ENCODE data around the gene CAMK1. TPM values are rescaled to one million over a fixed set of nuclear protein-coding genes. Genes with fewer than 3 reads are reported as not detected.

The CAMK1 gene
- total and polyA plus RNA-seq, 2 donors from 2014 or later: 31.2 to 52.7 TPM

GRCh38 chr3:9797196-9797945, 27.6 kb upstream of the CAMK1 start:
- Histone ChIP-seq H3K4me3 (ENCODE audit: low read length in 3 of 3) (no peak overlapping the region), H3K27me3 (ENCODE audit: control insufficient read depth, insufficient read depth, low read length) (no peaks in the 10 kb centered on the region), H3K36me3 (ENCODE audit: control insufficient read depth in 2 of 3, insufficient read depth in 3 of 3, low read length in 3 of 3) (peaks cover 15 to 38% (median 29%) of the 10 kb centered on the region in 3 donors), H3K4me1 (ENCODE audit: control insufficient read depth in 2 of 3, insufficient read depth in 2 of 3, low read depth in 1 of 3, low read length in 3 of 3) (peaks cover 0 to 7% (median 4%) of the 10 kb centered on the region in 3 donors), H3K9ac (ENCODE audit: low read length in 3 of 3) (no peak overlapping the region), H3K9me3 (ENCODE audit: control insufficient read depth in 2 of 3, insufficient read depth in 1 of 3, low read length in 3 of 3) (no peaks in the 10 kb centered on the region), H3K27ac (ENCODE audit: low read depth in 2 of 2, low read length in 2 of 2) (no peak overlapping the region)
- intact Hi-C loops (cut with DNase I): no loop called here
- no peak for TF ChIP-seq CTCF (IDR thresholded peaks at IDR 0.05; ENCODE audit: borderline replicate concordance, extremely low read depth, insufficient read depth)
- FAIRE-seq: no peak
- DNase-seq: no peak

GRCh38 chr3:9795207-9795606, 25.5 kb upstream of the CAMK1 start:
- FAIRE-seq (no peak), DNase-seq (no peak)
- no peaks in the 10 kb centered on the region for H3K27me3 ChIP-seq (ENCODE audit: control insufficient read depth, insufficient read depth, low read length)
- H3K9me3 ChIP-seq (ENCODE audit: control insufficient read depth in 2 of 3, insufficient read depth in 1 of 3, low read length in 3 of 3): no peaks in the 10 kb centered on the region
- H3K27ac ChIP-seq (ENCODE audit: low read depth in 2 of 2, low read length in 2 of 2): no peak overlapping the region
- peaks cover 6 to 19% (median 8%) of the 10 kb centered on the region in 3 donors for H3K4me1 ChIP-seq (ENCODE audit: control insufficient read depth in 2 of 3, insufficient read depth in 2 of 3, low read depth in 1 of 3, low read length in 3 of 3)
- no peak overlapping the region for H3K4me3 ChIP-seq (ENCODE audit: low read length in 3 of 3)
- TF ChIP-seq CTCF (IDR thresholded peaks at IDR 0.05; ENCODE audit: borderline replicate concordance, extremely low read depth, insufficient read depth): no peak
- intact Hi-C loops (cut with DNase I): no loop called here
- no peak overlapping the region for H3K9ac ChIP-seq (ENCODE audit: low read length in 3 of 3)
- peaks cover 11 to 28% (median 22%) of the 10 kb centered on the region in 3 donors for H3K36me3 ChIP-seq (ENCODE audit: control insufficient read depth in 2 of 3, insufficient read depth in 3 of 3, low read length in 3 of 3)

- no peaks in the 10 kb centered on the region for H3K9me3 ChIP-seq (ENCODE audit: control insufficient read depth in 2 of 3, insufficient read depth in 1 of 3, low read length in 3 of 3)
- intact Hi-C loops (cut with DNase I): no loop called here
- no peak overlapping the region for H3K9ac ChIP-seq (ENCODE audit: low read length in 3 of 3)
- no peaks in the 10 kb centered on the region for H3K27me3 ChIP-seq (ENCODE audit: control insufficient read depth, insufficient read depth, low read length)
- H3K36me3 ChIP-seq (ENCODE audit: control insufficient read depth in 2 of 3, insufficient read depth in 3 of 3, low read length in 3 of 3): peaks cover 8 to 27% (median 17%) of the 10 kb centered on the region in 3 donors
- H3K4me1 ChIP-seq (ENCODE audit: control insufficient read depth in 2 of 3, insufficient read depth in 2 of 3, low read depth in 1 of 3, low read length in 3 of 3): peaks cover 6 to 19% (median 8%) of the 10 kb centered on the region in 3 donors
- TF ChIP-seq CTCF (IDR thresholded peaks at IDR 0.05; ENCODE audit: borderline replicate concordance, extremely low read depth, insufficient read depth): no peak
- H3K4me3 ChIP-seq (ENCODE audit: low read length in 3 of 3): no peak overlapping the region
- DNase-seq: no peak
- H3K27ac ChIP-seq (ENCODE audit: low read depth in 2 of 2, low read length in 2 of 2): no peak overlapping the region
- FAIRE-seq: no peak
These were observed 24.7 kb upstream of the CAMK1 start for GRCh38 chr3:9794400-9794799.

Data from kidney (tissue), 14 donors.